ENCODE results near the gene CCDC122.

CCDC122 gene

GRCh38 chr13:43786472-43786765 is 93.1 kb downstream of the CCDC122 start:
- Histone ChIP-seq H3K4me3 (replicated peaks; ENCODE audit: insufficient read depth, low read length) (peak overlapping the region; percentile 50), H3K27me3 (ENCODE audit: insufficient read depth, poor library complexity, severe bottlenecking) (peaks cover 58% of the 10 kb centered on the region), H3K27ac (replicated peaks) (no peak overlapping the region)
- no peak for DNase-seq (ENCODE audit: low read depth in 1 of 2, low spot score in 1 of 2)
- TF ChIP-seq REST (IDR thresholded peaks at IDR 0.05; ENCODE audit: insufficient replicate concordance, low read depth), result no peak
- no peak for TF ChIP-seq CTCF (IDR thresholded peaks at IDR 0.05; ENCODE audit: insufficient read depth, low read length)

Data from HL-60 (cell line).